Astrocyte of the hippocampus (primary cell): Measurements from ENCODE around the gene MED26.

Experiments
- DNase-seq: peaks from one replicate; pipeline ENCODE4 v3.0.0; 2011; ENCODE audit warnings: low read depth, low spot score

MED26 gene

DNA sequence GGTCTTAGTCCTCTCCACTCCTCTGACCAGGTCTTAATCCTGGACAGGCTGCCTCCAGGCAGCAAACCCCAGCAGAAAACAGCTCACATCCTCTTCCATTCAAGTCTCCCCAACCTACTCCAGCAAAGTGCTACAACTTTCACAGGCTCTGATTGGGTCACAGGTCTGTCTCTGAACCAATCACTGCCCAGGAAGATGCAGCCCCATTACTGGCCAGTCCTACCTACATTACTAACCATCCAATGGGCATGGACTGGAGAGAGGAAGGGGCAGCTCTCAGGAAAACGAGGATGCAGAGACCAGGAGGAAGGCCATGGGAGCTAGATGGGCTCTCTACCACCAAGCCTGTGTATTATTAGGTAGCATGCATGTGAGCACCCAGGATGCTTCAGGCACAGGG is 12.2 kb downstream of the MED26 start:
- DNase-seq: no peak

DNA sequence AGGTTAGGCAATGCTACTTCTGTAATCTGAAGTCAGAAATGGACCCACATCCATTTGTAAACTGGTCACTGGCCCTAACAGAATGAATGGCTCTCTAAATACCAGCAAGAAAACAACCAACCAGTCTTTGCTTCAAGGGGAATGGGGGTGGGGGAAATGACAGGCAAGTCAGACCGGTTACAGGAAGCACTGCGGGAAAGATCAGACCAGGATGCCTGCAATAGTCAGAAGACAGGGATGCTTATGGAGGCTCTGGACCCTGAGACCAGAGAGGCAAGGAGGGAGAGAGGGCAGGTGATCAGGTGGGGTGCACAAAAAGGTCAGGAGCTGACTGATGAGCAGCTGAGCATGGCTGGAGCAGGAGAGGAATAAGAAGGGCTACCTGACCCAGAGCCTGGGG is 13.1 kb downstream of the MED26 start:
- no peak for DNase-seq

GRCh38 chr19:16613841-16614240 is 14.2 kb downstream of the MED26 start:
- DNase-seq: no peak

GRCh38 chr19:16612636-16613035 is 15.4 kb downstream of the MED26 start:
- DNase-seq: no peak

DNA sequence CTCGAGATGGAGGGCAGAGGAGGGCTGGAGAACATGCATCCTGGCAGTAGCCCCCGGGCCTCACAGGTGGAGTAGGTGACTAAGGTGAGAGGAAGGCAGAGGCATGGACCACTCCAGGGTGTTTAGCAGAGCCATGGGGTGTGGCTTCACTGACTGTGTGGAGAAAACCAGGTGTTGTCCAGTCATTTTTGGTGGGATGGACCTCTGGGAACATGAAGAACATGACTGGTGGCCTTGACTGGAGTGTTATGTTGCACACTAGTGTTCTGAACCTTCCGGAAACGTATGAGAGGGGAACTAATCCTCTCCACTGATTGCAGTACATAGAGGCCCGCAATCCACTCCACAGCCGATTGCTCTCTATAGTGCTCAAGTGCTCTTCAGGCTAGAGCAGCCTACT is 16.9 kb downstream of the MED26 start:
- no peak for DNase-seq

DNA sequence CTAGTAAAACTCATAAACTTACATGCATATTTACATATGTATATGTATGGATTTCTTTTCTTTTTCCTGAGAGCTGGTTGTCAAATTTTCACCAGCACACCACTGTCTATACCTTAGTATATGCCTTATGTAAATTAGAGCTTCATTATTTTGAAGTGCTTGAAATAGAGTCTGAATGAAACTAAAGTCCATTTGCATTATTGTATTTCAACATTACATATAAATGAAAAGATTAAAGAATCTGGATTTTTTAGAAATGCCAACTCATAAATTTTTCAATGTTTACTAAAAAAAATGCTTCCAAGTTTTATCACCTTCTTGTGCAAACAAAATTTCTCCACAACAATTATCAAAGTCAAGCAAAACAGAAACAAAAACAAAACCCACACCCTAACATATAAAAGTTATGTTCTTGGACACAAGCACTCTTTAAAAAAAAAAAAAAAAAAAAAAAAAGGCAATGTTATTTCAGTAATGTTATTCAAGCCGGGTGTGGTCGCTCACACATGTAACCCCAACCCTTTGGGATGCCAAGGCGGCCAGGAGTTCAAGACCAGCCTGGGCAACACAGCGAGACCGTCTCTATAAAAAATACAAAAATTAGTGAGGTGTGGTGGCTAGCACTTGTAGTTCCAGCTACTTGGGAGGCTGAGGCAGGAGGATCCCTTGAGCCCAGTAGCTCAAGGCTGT is 18.3 kb downstream of the MED26 start:
- no peak for DNase-seq

GRCh38 chr19:16608290-16608739 is 19.7 kb downstream of the MED26 start:
- peak; percentile 77 for DNase-seq

DNA sequence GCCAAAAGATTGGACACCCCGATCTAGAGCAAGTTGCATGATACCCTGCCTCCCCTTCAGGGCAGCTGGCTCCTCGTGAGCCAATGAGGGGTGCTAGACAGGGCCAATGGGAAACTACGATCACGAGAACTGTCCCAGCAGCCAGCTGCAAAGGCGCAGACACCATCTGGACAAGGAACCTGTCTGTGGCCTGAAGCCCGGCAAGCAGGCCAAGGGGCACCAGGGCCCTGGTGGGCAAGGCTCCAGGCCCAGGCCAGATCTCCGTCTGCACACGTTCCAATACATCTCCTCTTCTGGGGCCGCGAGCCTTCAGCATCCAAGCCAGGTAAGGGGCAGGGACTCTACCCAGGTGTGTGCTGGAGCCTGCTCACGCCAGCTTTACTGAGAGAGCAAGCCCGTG is 20.2 kb downstream of the MED26 start:
- no peak for DNase-seq

DNA sequence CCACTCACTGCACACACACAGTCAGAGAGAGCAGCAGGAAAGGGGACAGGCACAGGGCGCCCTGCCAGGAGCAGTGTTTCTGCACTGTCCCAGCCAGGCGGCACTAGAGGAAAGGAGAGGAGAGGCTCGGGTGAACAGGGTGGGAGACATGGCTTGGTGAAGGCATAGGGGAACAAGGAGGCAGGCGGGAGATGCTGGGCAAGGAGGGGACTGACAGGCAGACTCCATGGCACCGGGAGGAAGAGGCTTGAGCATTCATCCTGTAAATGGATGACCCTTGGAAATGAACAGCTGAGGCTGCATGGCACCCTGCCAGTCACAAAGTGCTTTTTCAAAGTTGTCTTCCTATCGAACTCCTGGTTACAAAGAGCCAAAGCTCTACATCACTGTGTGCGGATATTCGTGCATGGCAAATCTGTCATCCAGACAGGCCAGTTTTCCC is 22.4 kb downstream of the MED26 start:
- DNase-seq: peak; percentile 16

GRCh38 chr19:16605115-16605514 is 22.9 kb downstream of the MED26 start:
- no peak for DNase-seq

GRCh38 chr19:16604615-16605014 is 23.4 kb downstream of the MED26 start:
- no peak for DNase-seq

DNA sequence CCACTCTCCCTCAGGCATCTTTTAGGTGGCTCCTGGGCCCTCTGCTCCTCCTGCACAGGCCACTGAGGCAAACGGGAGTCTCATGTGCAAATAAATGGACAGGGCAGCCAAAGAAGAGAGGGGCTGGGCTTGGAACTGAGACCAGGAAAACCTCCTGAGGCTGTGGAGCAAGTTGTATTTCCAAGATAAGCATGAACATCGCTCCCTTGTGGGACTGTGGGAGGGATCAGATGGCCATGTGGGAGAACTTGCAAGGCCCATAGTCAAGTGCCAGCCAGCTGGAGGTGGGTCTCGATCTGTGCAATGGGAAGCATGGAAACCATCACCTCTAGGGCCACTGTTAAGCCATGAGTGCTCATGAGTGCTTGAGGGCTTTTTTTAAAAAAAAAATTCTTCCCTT is 24.9 kb downstream of the MED26 start:
- DNase-seq: no peak

DNA sequence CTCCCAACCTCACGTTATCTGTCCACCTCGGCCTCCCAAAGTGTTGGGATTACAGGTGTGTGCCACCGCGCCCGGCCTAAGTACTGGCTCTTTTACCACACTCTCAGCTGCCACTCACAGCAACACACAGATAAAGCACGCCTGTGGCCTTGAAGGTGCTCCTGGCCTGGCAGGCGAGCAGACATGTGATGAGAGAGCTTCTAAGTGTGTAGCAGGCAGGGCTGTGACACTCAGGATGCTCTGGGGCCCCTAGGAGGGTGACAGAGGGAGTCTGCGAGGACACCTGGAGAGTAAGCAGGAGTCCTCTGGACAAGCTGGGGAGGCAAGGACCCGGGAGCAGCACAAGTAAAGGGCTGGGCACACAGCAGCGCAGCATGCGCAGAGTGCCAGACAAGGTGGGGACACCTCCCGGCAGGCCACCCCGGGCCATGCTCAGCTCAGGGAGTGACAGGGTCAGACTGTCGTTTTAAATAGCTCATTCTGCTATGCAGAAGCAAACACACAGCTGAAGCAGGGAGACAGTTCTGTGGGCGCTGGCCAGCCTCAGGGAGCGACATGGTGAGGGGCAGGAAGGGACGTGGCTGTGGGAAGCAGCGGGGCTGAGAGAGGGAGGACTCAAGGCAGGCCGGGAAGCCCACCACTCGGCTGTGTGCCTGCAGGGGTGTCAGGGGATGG is 26.5 kb downstream of the MED26 start:
- no peak for DNase-seq

GRCh38 chr19:16600824-16601223 is 27.2 kb downstream of the MED26 start:
- DNase-seq: no peak

- no peak for DNase-seq
These were observed 28.2 kb downstream of the MED26 start for GRCh38 chr19:16599655-16600346.

GRCh38 chr19:16598848-16599247 is 29.2 kb downstream of the MED26 start:
- DNase-seq: no peak

DNA sequence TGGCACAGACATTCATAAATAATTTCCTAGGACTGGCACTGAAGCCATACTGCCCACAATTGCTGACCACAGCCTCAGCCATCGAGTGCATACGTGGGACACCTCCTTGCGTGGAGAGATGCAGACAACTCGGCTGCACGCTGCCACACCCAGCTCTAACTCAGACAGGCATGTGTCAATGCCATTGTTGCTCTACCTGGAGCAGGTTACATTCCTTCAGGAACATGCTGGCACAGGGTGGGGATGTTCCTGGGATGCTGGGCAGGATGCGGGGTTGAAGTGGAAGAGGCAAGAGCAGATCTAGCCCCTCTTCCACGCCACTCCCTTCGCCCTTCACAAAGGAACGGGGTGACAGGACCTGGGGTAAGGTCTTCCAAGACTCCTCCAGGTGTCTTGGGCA is 31.6 kb downstream of the MED26 start:
- DNase-seq: no peak

GRCh38 chr19:16595097-16595496 is 32.9 kb downstream of the MED26 start:
- DNase-seq: no peak

GRCh38 chr19:16594681-16595091 is 33.3 kb downstream of the MED26 start:
- DNase-seq: no peak

- no peak for DNase-seq
These were observed 33.8 kb downstream of the MED26 start for GRCh38 chr19:16594131-16594586.

DNA sequence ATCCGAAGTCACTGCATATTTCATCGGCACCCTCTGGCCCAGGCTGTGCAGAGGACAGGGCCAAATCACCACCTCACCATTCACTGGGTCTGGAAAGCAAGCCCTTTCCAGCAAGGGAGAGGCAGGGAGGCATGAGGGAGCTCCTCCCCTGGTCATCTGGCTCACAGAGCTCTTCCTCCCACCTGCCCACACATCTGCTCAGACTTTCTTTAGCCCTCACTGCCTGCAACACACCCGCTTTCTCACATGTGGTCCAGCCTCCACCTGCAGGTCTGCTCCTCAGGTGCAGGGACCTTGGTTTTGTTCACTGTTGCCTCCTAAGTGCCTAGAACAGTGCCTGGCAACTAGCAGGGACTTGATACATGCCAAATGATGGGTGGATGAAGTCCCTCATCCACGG is 34.8 kb downstream of the MED26 start:
- DNase-seq: no peak

- DNase-seq: peak; percentile 42
These were observed 36.0 kb downstream of the MED26 start for GRCh38 chr19:16591803-16592556.
